IMR-90 (cell line): ENCODE results near the gene LTF. TPM values are rescaled to one million over a fixed set of nuclear protein-coding genes. Genes with fewer than 3 reads are reported as not detected.

Source experiments
- ATAC-seq: fragments of 200-7000 bp; cut with Tn5 transposase; 2 replicates; pipeline ENCODE4 v1.9.1; 2020; ENCODE audit warnings: low read depth, mild to moderate bottlenecking, moderate library complexity
- BruUV-seq: library from RNA; stranded (reverse); fragments of 400-500 nt; replicated peaks from 2 replicates; lab custom pipeline; 2021; lab: Mats Ljungman, UMichigan
- CTCF ChIA-PET: fragments of 300-600 bp; formaldehyde crosslinking; extraction: SDS; loops from one replicate; lab custom pipeline; 2021; ENCODE audit warnings: antibody characterized with exemption; lab: Yijun Ruan, JAX
- POLR2A ChIA-PET: fragments of 300-600 bp; sonication (Branson Sonifier 250); formaldehyde crosslinking; loops from one replicate; lab custom pipeline; 2022; ENCODE audit warnings: antibody characterized with exemption; ENCODE audit not compliant: unreplicated experiment; lab: Charles Lee
- DNase-seq: peaks from one replicate; pipeline ENCODE4 v3.0.0; 2013
- H2AFZ ChIP-seq: replicated peaks from 2 replicates; pipeline ENCODE3; 2013; ENCODE audit warnings: low read length, mild to moderate bottlenecking; ENCODE audit not compliant: poor library complexity
- H2AK5ac ChIP-seq: 2 replicates; pipeline ENCODE4 v1.6.1; 2013; ENCODE audit warnings: low read depth, low read length, inconsistent platforms
- H2AK9ac ChIP-seq: replicated peaks from 2 replicates; pipeline ENCODE3; 2013; ENCODE audit warnings: mild to moderate bottlenecking, low read depth, low read length, moderate library complexity; ENCODE audit not compliant: poor library complexity
- H2BK120ac ChIP-seq: 2 replicates; pipeline ENCODE4 v1.6.1; 2013; ENCODE audit warnings: low read depth, low read length, inconsistent platforms
- H2BK15ac ChIP-seq: 3 replicates; pipeline ENCODE4 v1.6.1; 2013; ENCODE audit warnings: low read depth, low read length, inconsistent platforms
- H2BK20ac ChIP-seq: 2 replicates; pipeline ENCODE4 v1.6.1; 2013; ENCODE audit warnings: low read depth, mild to moderate bottlenecking, inconsistent platforms, low read length, moderate library complexity
- H2BK5ac ChIP-seq: 2 replicates; pipeline ENCODE4 v1.6.1; 2013; ENCODE audit warnings: mild to moderate bottlenecking, low read depth, low read length, inconsistent platforms; ENCODE audit not compliant: poor library complexity, severe bottlenecking
- H3K14ac ChIP-seq: replicated peaks from 2 replicates; pipeline ENCODE4 v1.6.1; 2013; ENCODE audit warnings: low read depth, low read length, inconsistent platforms
- H3K18ac ChIP-seq: 2 replicates; pipeline ENCODE4 v1.6.1; 2013; ENCODE audit warnings: low read depth, low read length, control low read depth
- H3K23ac ChIP-seq: 2 replicates; pipeline ENCODE4 v1.6.1; 2013; ENCODE audit warnings: low read depth, low read length, inconsistent platforms
- H3K27ac ChIP-seq: 2 replicates; pipeline ENCODE4 v1.5.1; 2013; ENCODE audit warnings: mild to moderate bottlenecking, control low read depth, low read length; ENCODE audit not compliant: insufficient read depth
- H3K27me3 ChIP-seq: 2 replicates; pipeline ENCODE4 v1.6.1; 2013; ENCODE audit warnings: low read length; ENCODE audit not compliant: control insufficient read depth, insufficient read depth
- H3K36me3 ChIP-seq: 2 replicates; pipeline ENCODE4 v1.6.1; 2013; ENCODE audit warnings: low read length, mixed read lengths; ENCODE audit not compliant: control insufficient read depth, insufficient read depth
- H3K4ac ChIP-seq: 2 replicates; pipeline ENCODE4 v1.6.1; 2013; ENCODE audit warnings: low read depth, low read length, inconsistent platforms
- H3K4me1 ChIP-seq: 2 replicates; pipeline ENCODE4 v1.6.1; 2013; ENCODE audit warnings: low read length, mixed read lengths; ENCODE audit not compliant: control insufficient read depth, insufficient read depth
- H3K4me2 ChIP-seq: 2 replicates; pipeline ENCODE4 v1.6.1; 2013; ENCODE audit warnings: low read depth, mild to moderate bottlenecking, control low read depth, low read length, moderate library complexity
- H3K4me3 ChIP-seq: 2 replicates; pipeline ENCODE4 v1.5.1; 2013; ENCODE audit warnings: low read depth, mild to moderate bottlenecking, control low read depth, low read length, moderate library complexity; ENCODE audit not compliant: insufficient read depth
- H3K56ac ChIP-seq: 2 replicates; pipeline ENCODE4 v1.6.1; 2013; ENCODE audit warnings: low read length, inconsistent platforms; ENCODE audit not compliant: insufficient read depth; ENCODE audit errors: extremely low read depth
- H3K79me1 ChIP-seq, 2 experiments: 2 replicates each; pipeline ENCODE4 v1.6.1; 2013; ENCODE audit warnings: low read length in 2 of 2, inconsistent platforms in 1 of 2, low read depth in 1 of 2
- H3K9ac ChIP-seq: 2 replicates; pipeline ENCODE4 v1.6.1; 2013; ENCODE audit warnings: low read depth, low read length, control low read depth
- H3K9me1 ChIP-seq: 2 replicates; pipeline ENCODE4 v1.6.1; 2013; ENCODE audit warnings: low read length, inconsistent platforms; ENCODE audit not compliant: insufficient read depth
- H3K9me3 ChIP-seq: 2 replicates; pipeline ENCODE4 v1.6.1; 2013; ENCODE audit warnings: low read length; ENCODE audit not compliant: control insufficient read depth, insufficient read depth
- H4K20me1 ChIP-seq: 2 replicates; pipeline ENCODE4 v1.6.1; 2013; ENCODE audit warnings: low read length, inconsistent platforms; ENCODE audit not compliant: insufficient read depth
- H4K5ac ChIP-seq: 2 replicates; pipeline ENCODE4 v1.6.1; 2013; ENCODE audit warnings: mild to moderate bottlenecking, low read depth, low read length, control low read depth
- H4K8ac ChIP-seq, 2 experiments: 2 replicates each; pipeline ENCODE4 v1.6.1; 2013; ENCODE audit warnings: low read depth in 2 of 2, low read length in 2 of 2, control low read depth in 1 of 2, inconsistent platforms in 1 of 2
- H4K91ac ChIP-seq: 2 replicates; pipeline ENCODE4 v1.6.1; 2013; ENCODE audit warnings: low read depth, low read length, inconsistent platforms; ENCODE audit not compliant: insufficient read depth
- CHD1 ChIP-seq: IDR thresholded peaks from 2 replicates; pipeline ENCODE4 v1.6.1; 2012; ENCODE audit warnings: low read depth, low read length, improper control_type of control experiment
- NFE2L2 ChIP-seq: fragments of 150-350 bp; IDR thresholded peaks from 2 replicates; pipeline ENCODE4 v1.6.1; 2016; ENCODE audit warnings: low read depth, mild to moderate bottlenecking, low read length
- POLR2A ChIP-seq: IDR thresholded peaks from 2 replicates; pipeline ENCODE4 v1.6.1; 2012; ENCODE audit warnings: mild to moderate bottlenecking, low read depth, low read length
- RCOR1 ChIP-seq: IDR thresholded peaks from 2 replicates; pipeline ENCODE4 v1.6.1; 2012; ENCODE audit warnings: mild to moderate bottlenecking, low read length, improper control_type of control experiment; ENCODE audit not compliant: insufficient replicate concordance
- WGBS, 2 experiments: methylation state at CpG; one replicate each; pipeline versions ENCODE4 v1.1.5 to v1.1.7; 2013; ENCODE audit warnings: missing lambda C conversion rate in 2 of 2; ENCODE audit not compliant: insufficient read length in 1 of 2; ENCODE audit errors: extremely low coverage in 2 of 2; 5-methylcytosine and 5-hydroxymethylcytosine counted together
- dilution Hi-C: fragments of 300-500 bp; cut with HindIII; formaldehyde crosslinking; loops from one replicate; pipeline ENCODE4 v1.14.3; 2018; ENCODE audit warnings: low sequenced_read_pairs; ENCODE audit not compliant: unreplicated experiment
- in situ Hi-C: fragments of 300-500 bp; cut with MboI; formaldehyde crosslinking; loops from 3 replicates; pipeline ENCODE4 v1.14.3; 2019; ENCODE audit warnings: low sequenced_read_pairs, inconsistent platforms, mixed read lengths
- intact Hi-C: fragments of 100-400 bp; cut with micrococcal nuclease; formaldehyde crosslinking; loops from 2 replicates; pipeline ENCODE4 v1.10.0; 2022
- polyA plus RNA-seq, 3 experiments: library from polyadenylated mRNA; depleted of rRNA; stranded (reverse); fragments of >200 nt; gene quantifications; 2 replicates each; pipeline ENCODE4 v1.2.3, GENCODE V29; 2012; ENCODE audit warnings: low replicate concordance in 1 of 3
- total RNA-seq: library from RNA; depleted of rRNA; stranded (reverse); fragments of >200 nt; gene quantifications from 2 replicates; pipeline ENCODE4 v1.2.3, GENCODE V29; 2012
- TF ChIP-seq, protein P1 (sequence below): conservative IDR thresholded peaks from 2 replicates; pipeline ENCODE4 v1.5.1; 2012; ENCODE audit warnings: mild to moderate bottlenecking, low read depth, low read length, improper control_type of control experiment
- TF ChIP-seq, protein P2 (sequence below): fragments of 150-350 bp; IDR thresholded peaks from 2 replicates; pipeline ENCODE4 v1.6.1; 2016; ENCODE audit warnings: low read depth, mild to moderate bottlenecking, low read length, moderate library complexity, borderline replicate concordance

LTF gene
- total and polyA plus RNA-seq, 2 of the 4 experiments (the other 2 are of a cell fraction) = not detected

DNA sequence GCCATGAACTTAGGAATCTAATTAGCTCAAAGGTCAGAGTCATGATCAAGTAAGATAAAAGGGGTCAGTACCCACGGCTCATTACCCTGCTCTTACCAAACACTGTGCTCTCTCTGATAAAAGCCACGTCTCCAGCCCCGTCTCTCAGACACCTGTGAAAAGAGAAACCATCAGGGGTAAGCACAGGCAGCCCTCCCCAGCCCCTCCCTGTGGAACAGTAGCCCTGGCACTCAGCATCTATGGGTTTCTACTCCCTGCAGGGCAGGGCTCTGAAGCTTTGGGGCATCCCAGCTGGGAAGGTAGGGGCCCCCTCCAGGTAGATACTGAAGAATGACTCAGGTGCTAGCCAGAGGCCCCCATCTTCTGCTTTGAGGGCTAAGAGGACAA, 10.5 kb downstream of the LTF start:
- BruUV-seq = no TSS peak
- H3K79me1 ChIP-seq = no peaks in the 10 kb centered on the region

More for the DNA sequence above, 10.5 kb downstream of the LTF start:
- H3K27me3 ChIP-seq = peaks cover 49% of the 10 kb centered on the region
- no peak overlapping the region for H3K9ac ChIP-seq
- H3K27ac ChIP-seq = no peak overlapping the region
- DNase-seq = no peak
- no peak overlapping the region for H4K5ac ChIP-seq
- H2AFZ ChIP-seq = no peak overlapping the region
- H4K91ac ChIP-seq = no peak overlapping the region
- H3K4me1 ChIP-seq = no peaks in the 10 kb centered on the region
- CTCF ChIA-PET = no interaction called here
- no peak overlapping the region for H4K8ac ChIP-seq
- intact Hi-C loops (no loop called here), dilution Hi-C loops (no loop called here), in situ Hi-C loops (no loop called here)
- TF ChIP-seq, protein P1, sequence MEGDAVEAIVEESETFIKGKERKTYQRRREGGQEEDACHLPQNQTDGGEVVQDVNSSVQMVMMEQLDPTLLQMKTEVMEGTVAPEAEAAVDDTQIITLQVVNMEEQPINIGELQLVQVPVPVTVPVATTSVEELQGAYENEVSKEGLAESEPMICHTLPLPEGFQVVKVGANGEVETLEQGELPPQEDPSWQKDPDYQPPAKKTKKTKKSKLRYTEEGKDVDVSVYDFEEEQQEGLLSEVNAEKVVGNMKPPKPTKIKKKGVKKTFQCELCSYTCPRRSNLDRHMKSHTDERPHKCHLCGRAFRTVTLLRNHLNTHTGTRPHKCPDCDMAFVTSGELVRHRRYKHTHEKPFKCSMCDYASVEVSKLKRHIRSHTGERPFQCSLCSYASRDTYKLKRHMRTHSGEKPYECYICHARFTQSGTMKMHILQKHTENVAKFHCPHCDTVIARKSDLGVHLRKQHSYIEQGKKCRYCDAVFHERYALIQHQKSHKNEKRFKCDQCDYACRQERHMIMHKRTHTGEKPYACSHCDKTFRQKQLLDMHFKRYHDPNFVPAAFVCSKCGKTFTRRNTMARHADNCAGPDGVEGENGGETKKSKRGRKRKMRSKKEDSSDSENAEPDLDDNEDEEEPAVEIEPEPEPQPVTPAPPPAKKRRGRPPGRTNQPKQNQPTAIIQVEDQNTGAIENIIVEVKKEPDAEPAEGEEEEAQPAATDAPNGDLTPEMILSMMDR = no peak
- no peak for TF ChIP-seq CHD1
- TF ChIP-seq, protein P2, sequence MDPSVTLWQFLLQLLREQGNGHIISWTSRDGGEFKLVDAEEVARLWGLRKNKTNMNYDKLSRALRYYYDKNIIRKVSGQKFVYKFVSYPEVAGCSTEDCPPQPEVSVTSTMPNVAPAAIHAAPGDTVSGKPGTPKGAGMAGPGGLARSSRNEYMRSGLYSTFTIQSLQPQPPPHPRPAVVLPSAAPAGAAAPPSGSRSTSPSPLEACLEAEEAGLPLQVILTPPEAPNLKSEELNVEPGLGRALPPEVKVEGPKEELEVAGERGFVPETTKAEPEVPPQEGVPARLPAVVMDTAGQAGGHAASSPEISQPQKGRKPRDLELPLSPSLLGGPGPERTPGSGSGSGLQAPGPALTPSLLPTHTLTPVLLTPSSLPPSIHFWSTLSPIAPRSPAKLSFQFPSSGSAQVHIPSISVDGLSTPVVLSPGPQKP = no peak
- no peak for TF ChIP-seq RCOR1
- TF ChIP-seq POLR2A = no peak
- TF ChIP-seq NFE2L2 = no peak
- no peak overlapping the region for H3K18ac ChIP-seq
- no peak overlapping the region for H2BK15ac ChIP-seq
- H3K4me2 ChIP-seq = no peak overlapping the region
- no peak overlapping the region for H3K23ac ChIP-seq
- no peak overlapping the region for H2BK5ac ChIP-seq
- no peak overlapping the region for H3K56ac ChIP-seq
- H3K9me1 ChIP-seq = no peaks in the 10 kb centered on the region
- no peak overlapping the region for H2BK120ac ChIP-seq
- H3K14ac ChIP-seq = no peak overlapping the region
- H3K4me3 ChIP-seq = no peak overlapping the region
- H2BK20ac ChIP-seq = no peak overlapping the region
- H2AK9ac ChIP-seq = no peak overlapping the region
- no peak overlapping the region for H3K4ac ChIP-seq
- WGBS, 2 experiments = no CpG with 5 or more reads among the region's 3 CpGs
- ATAC-seq = no peak
- no peaks in the 10 kb centered on the region for H4K20me1 ChIP-seq
- POLR2A ChIA-PET = no interaction called here
- H3K9me3 ChIP-seq = no peaks in the 10 kb centered on the region
- no peak overlapping the region for H2AK5ac ChIP-seq
- H3K36me3 ChIP-seq = no peaks in the 10 kb centered on the region
